HG03139 (cell line): ENCODE measurements around the gene TMEM182.

Experiments used
- ATAC-seq: cut with Tn5 transposase; IDR thresholded peaks from one replicate; pipeline ENCODE4 v1.9.1; 2021; ENCODE audit not compliant: unreplicated experiment

TMEM182 gene

GRCh38 chr2:102765061-102765460 lies 3.2 kb downstream of the TMEM182 start:
- no peak for ATAC-seq

- ATAC-seq, result no peak
These were observed 6.4 kb downstream of the TMEM182 start for GRCh38 chr2:102768253-102768652.

- ATAC-seq, result no peak
These were observed 7.1 kb downstream of the TMEM182 start for GRCh38 chr2:102768892-102769291.

GRCh38 chr2:102770506-102770905 lies 8.7 kb downstream of the TMEM182 start:
- ATAC-seq, result no peak

GRCh38 chr2:102771114-102771513 lies 9.3 kb downstream of the TMEM182 start:
- no peak for ATAC-seq

GRCh38 chr2:102772659-102773058 lies 10.8 kb downstream of the TMEM182 start:
- ATAC-seq, result no peak

GRCh38 chr2:102773149-102773705 lies 11.4 kb downstream of the TMEM182 start:
- ATAC-seq, result no peak

GRCh38 chr2:102778260-102778659 lies 16.4 kb downstream of the TMEM182 start:
- no peak for ATAC-seq

GRCh38 chr2:102780467-102780866 lies 18.6 kb downstream of the TMEM182 start:
- ATAC-seq, result no peak

- no peak for ATAC-seq
These were observed 20.4 kb downstream of the TMEM182 start for GRCh38 chr2:102782187-102782586.

GRCh38 chr2:102782933-102783332 lies 21.1 kb downstream of the TMEM182 start:
- no peak for ATAC-seq

GRCh38 chr2:102783506-102784183 lies 21.8 kb downstream of the TMEM182 start:
- no peak for ATAC-seq

GRCh38 chr2:102784940-102785339 lies 23.1 kb downstream of the TMEM182 start:
- no peak for ATAC-seq

GRCh38 chr2:102788216-102788884 lies 26.5 kb downstream of the TMEM182 start:
- no peak for ATAC-seq

GRCh38 chr2:102788885-102789260 lies 27.0 kb downstream of the TMEM182 start:
- ATAC-seq, result no peak

- ATAC-seq, result no peak
These were observed 27.7 kb downstream of the TMEM182 start for GRCh38 chr2:102789349-102790090.

GRCh38 chr2:102790091-102790455 lies 28.2 kb downstream of the TMEM182 start:
- ATAC-seq, result no peak

- ATAC-seq, result no peak
These were observed 30.9 kb downstream of the TMEM182 start for GRCh38 chr2:102792568-102793208.

GRCh38 chr2:102795641-102796040 lies 33.8 kb downstream of the TMEM182 start:
- no peak for ATAC-seq

- ATAC-seq, result no peak
These were observed 34.5 kb downstream of the TMEM182 start for GRCh38 chr2:102796337-102796736.

- ATAC-seq, result no peak
These were observed 35.7 kb downstream of the TMEM182 start for GRCh38 chr2:102797486-102797885.
